HEK293T (cell line): Measurements from ENCODE around the gene CISH.

Source experiments
- CTCF ChIA-PET: fragments of 350-600 bp; formaldehyde crosslinking; extraction: SDS; loops from one replicate; lab custom pipeline; 2021; ENCODE audit warnings: antibody characterized with exemption, inconsistent platforms; lab: Yijun Ruan, JAX
- POLR2A ChIA-PET: fragments of 350-600 bp; formaldehyde crosslinking; extraction: SDS; loops from one replicate; lab custom pipeline; 2020; ENCODE audit warnings: antibody characterized with exemption, inconsistent platforms; lab: Yijun Ruan, JAX
- DNase-seq: peaks from one replicate; pipeline ENCODE4 v3.0.0; 2012; ENCODE audit warnings: mixed read lengths; ENCODE audit errors: extremely low spot score
- ARNT ChIP-seq: fragments of 450-650 bp; IDR thresholded peaks from 2 replicates; pipeline ENCODE4 v1.6.1; 2017; ENCODE audit warnings: mild to moderate bottlenecking
- BHLHE40 ChIP-seq: fragments of 450-650 bp; IDR thresholded peaks from 2 replicates; pipeline ENCODE4 v1.6.1; 2016; ENCODE audit warnings: mild to moderate bottlenecking, moderate library complexity, borderline replicate concordance
- CTBP1 ChIP-seq: fragments of 450-650 bp; IDR thresholded peaks from 2 replicates; pipeline ENCODE4 v1.6.1; 2016; ENCODE audit warnings: borderline replicate concordance
- ELF4 ChIP-seq: fragments of 450-650 bp; IDR thresholded peaks from 2 replicates; pipeline ENCODE4 v1.6.1; 2017; ENCODE audit warnings: antibody characterized with exemption
- FOXA1 ChIP-seq: fragments of 450-650 bp; IDR thresholded peaks from 2 replicates; pipeline ENCODE4 v1.6.1; 2016; ENCODE audit warnings: mild to moderate bottlenecking
- FOXK2 ChIP-seq: fragments of 450-650 bp; IDR thresholded peaks from 2 replicates; pipeline ENCODE4 v1.6.1; 2016; ENCODE audit warnings: mild to moderate bottlenecking
- FOXM1 ChIP-seq: fragments of 450-650 bp; IDR thresholded peaks from 2 replicates; pipeline ENCODE4 v1.6.1; 2017; ENCODE audit warnings: mild to moderate bottlenecking, borderline replicate concordance
- HDGF ChIP-seq: fragments of 450-650 bp; IDR thresholded peaks from 2 replicates; pipeline ENCODE4 v1.6.1; 2017; ENCODE audit warnings: antibody characterized with exemption, borderline replicate concordance
- L3MBTL2 ChIP-seq: fragments of 450-650 bp; conservative IDR thresholded peaks from 2 replicates; pipeline ENCODE4 v1.6.1; 2016; ENCODE audit warnings: mild to moderate bottlenecking
- LEF1 ChIP-seq: fragments of 450-650 bp; IDR thresholded peaks from 2 replicates; pipeline ENCODE4 v1.6.1; 2017; ENCODE audit warnings: mild to moderate bottlenecking, borderline replicate concordance
- NFRKB ChIP-seq: fragments of 450-650 bp; IDR thresholded peaks from 2 replicates; pipeline ENCODE4 v1.6.1; 2016; ENCODE audit warnings: mild to moderate bottlenecking, moderate library complexity
- PKNOX1 ChIP-seq: fragments of 450-650 bp; IDR thresholded peaks from 2 replicates; pipeline ENCODE4 v1.6.1; 2016
- SP1 ChIP-seq: fragments of 450-650 bp; IDR thresholded peaks from 2 replicates; pipeline ENCODE4 v1.6.1; 2017
- SUZ12 ChIP-seq: fragments of 450-650 bp; IDR thresholded peaks from 2 replicates; pipeline ENCODE4 v1.6.1; 2016; ENCODE audit warnings: mild to moderate bottlenecking
- TARDBP ChIP-seq: fragments of 450-650 bp; IDR thresholded peaks from 2 replicates; pipeline ENCODE4 v1.6.1; 2016
- ZNF384 ChIP-seq: fragments of 450-650 bp; IDR thresholded peaks from 2 replicates; pipeline ENCODE4 v1.6.1; 2016

Gene CISH

GRCh38 chr3:50626401-50626800 is 14.8 kb upstream of the CISH start:
- no peak for DNase-seq
- CTCF ChIA-PET, result interaction anchor here (0.9 kb wide), 1 partner anchor 26 kb away, joined by 6 read pairs; no protein-coding TSS in a partner anchor
- TF ChIP-seq LEF1 (no peak), HDGF (no peak), SP1 (no peak), L3MBTL2 (no peak), ZNF384 (no peak), NFRKB (no peak)
- POLR2A ChIA-PET, result no interaction called here

GRCh38 chr3:50625231-50626182 is 13.9 kb upstream of the CISH start:
- POLR2A ChIA-PET, result no interaction called here
- TF ChIP-seq FOXA1 (no peak), ELF4 (no peak), ARNT (no peak), FOXK2 (no peak), TARDBP (no peak), SUZ12 (no peak), ZNF384 (no peak), HDGF (no peak), LEF1 (no peak), CTBP1 (no peak), NFRKB (no peak), PKNOX1 (no peak), BHLHE40 (no peak)
- no peak for DNase-seq
- CTCF ChIA-PET, result interaction anchor here (0.9 kb wide), 1 partner anchor 27 kb away, joined by 6 read pairs; no protein-coding TSS in a partner anchor

GRCh38 chr3:50624634-50625033 is 13.1 kb upstream of the CISH start:
- DNase-seq, result no peak
- TF ChIP-seq BHLHE40, result no peak
- TF ChIP-seq FOXK2, result no peak
- TF ChIP-seq TARDBP, result no peak
- no peak for TF ChIP-seq FOXA1
- TF ChIP-seq ELF4, result no peak
- no peak for TF ChIP-seq FOXM1
- TF ChIP-seq PKNOX1, result no peak
- no peak for TF ChIP-seq SUZ12
- TF ChIP-seq CTBP1, result no peak
- TF ChIP-seq ZNF384, result no peak
- TF ChIP-seq NFRKB, result no peak
- TF ChIP-seq HDGF, result no peak
- no peak for TF ChIP-seq SP1
- no peak for TF ChIP-seq ARNT
- CTCF ChIA-PET, result no interaction called here
- POLR2A ChIA-PET, result no interaction called here

GRCh38 chr3:50623840-50624474 is 12.4 kb upstream of the CISH start:
- no peak for TF ChIP-seq HDGF
- TF ChIP-seq ELF4, result no peak
- no peak for TF ChIP-seq PKNOX1
- no peak for TF ChIP-seq SP1
- no peak for TF ChIP-seq SUZ12
- no peak for TF ChIP-seq NFRKB
- TF ChIP-seq ZNF384, result no peak
- no peak for TF ChIP-seq TARDBP
- TF ChIP-seq FOXK2, result no peak
- no peak for TF ChIP-seq FOXM1
- no peak for TF ChIP-seq LEF1
- TF ChIP-seq L3MBTL2, result no peak
- TF ChIP-seq FOXA1, result no peak
- no peak for TF ChIP-seq BHLHE40
- TF ChIP-seq ARNT, result no peak
- TF ChIP-seq CTBP1, result no peak
- ChIA-PET CTCF (no interaction called here), POLR2A (interaction anchor here (0.8 kb wide), 1 partner anchor 55 kb away, joined by 4 read pairs; the partner anchor contains the start of gene HEMK1)
- no peak for DNase-seq

- ChIA-PET CTCF (interaction anchor here (1.4 to 2.1 kb wide), 2 partner anchors 10 to 30 kb away, joined by 3 to 7 read pairs; no protein-coding TSS in a partner anchor), POLR2A (no interaction called here)
- TF ChIP-seq L3MBTL2 (no peak), LEF1 (no peak)
- no peak for DNase-seq
Observed at GRCh38 chr3:50622881-50623280, 11.3 kb upstream of the CISH start.

- ChIA-PET POLR2A (interaction anchor here (0.9 kb wide), 1 partner anchor 32 kb away, joined by 3 read pairs; no protein-coding TSS in a partner anchor), CTCF (interaction anchor here (0.5 kb wide), 1 partner anchor 69 kb away, joined by 4 read pairs; no protein-coding TSS in a partner anchor)
- TF ChIP-seq PKNOX1, result no peak
- TF ChIP-seq FOXA1, result no peak
- no peak for TF ChIP-seq ELF4
- no peak for TF ChIP-seq LEF1
- no peak for TF ChIP-seq HDGF
- TF ChIP-seq TARDBP, result no peak
- no peak for TF ChIP-seq ARNT
- no peak for TF ChIP-seq FOXK2
- no peak for TF ChIP-seq NFRKB
- TF ChIP-seq SUZ12, result no peak
- TF ChIP-seq FOXM1, result no peak
- no peak for TF ChIP-seq ZNF384
- no peak for DNase-seq
Observed at GRCh38 chr3:50620820-50621219, 9.2 kb upstream of the CISH start.
